Measurements from ENCODE around the gene TOM1.

TOM1 gene

GRCh38 chr22:35352214-35353111 is 52.8 kb downstream of the TOM1 start:
- TF ChIP-seq, protein P1, sequence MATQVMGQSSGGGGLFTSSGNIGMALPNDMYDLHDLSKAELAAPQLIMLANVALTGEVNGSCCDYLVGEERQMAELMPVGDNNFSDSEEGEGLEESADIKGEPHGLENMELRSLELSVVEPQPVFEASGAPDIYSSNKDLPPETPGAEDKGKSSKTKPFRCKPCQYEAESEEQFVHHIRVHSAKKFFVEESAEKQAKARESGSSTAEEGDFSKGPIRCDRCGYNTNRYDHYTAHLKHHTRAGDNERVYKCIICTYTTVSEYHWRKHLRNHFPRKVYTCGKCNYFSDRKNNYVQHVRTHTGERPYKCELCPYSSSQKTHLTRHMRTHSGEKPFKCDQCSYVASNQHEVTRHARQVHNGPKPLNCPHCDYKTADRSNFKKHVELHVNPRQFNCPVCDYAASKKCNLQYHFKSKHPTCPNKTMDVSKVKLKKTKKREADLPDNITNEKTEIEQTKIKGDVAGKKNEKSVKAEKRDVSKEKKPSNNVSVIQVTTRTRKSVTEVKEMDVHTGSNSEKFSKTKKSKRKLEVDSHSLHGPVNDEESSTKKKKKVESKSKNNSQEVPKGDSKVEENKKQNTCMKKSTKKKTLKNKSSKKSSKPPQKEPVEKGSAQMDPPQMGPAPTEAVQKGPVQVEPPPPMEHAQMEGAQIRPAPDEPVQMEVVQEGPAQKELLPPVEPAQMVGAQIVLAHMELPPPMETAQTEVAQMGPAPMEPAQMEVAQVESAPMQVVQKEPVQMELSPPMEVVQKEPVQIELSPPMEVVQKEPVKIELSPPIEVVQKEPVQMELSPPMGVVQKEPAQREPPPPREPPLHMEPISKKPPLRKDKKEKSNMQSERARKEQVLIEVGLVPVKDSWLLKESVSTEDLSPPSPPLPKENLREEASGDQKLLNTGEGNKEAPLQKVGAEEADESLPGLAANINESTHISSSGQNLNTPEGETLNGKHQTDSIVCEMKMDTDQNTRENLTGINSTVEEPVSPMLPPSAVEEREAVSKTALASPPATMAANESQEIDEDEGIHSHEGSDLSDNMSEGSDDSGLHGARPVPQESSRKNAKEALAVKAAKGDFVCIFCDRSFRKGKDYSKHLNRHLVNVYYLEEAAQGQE (IDR thresholded peaks at IDR 0.05; ENCODE audit: insufficient replicate concordance, low read depth): no peak
- TF ChIP-seq GABPA (IDR thresholded peaks at IDR 0.05; ENCODE audit: low read depth): no peak
- TF ChIP-seq CTCF (IDR thresholded peaks at IDR 0.05; ENCODE audit: insufficient read depth, low read length): no peak
- TF ChIP-seq SPI1 (IDR thresholded peaks at IDR 0.05; ENCODE audit: borderline replicate concordance, low read depth): no peak
- TF ChIP-seq POLR2AphosphoS5 (IDR thresholded peaks at IDR 0.05; ENCODE audit: low read depth): no peak
- Histone ChIP-seq H3K27me3 (ENCODE audit: insufficient read depth, poor library complexity, severe bottlenecking) (peaks cover 4% of the 10 kb centered on the region), H3K27ac (replicated peaks) (peak overlapping the region; percentile 26), H3K4me3 (replicated peaks; ENCODE audit: insufficient read depth, low read length) (no peak overlapping the region)
- DNase-seq (ENCODE audit: low read depth in 1 of 2, low spot score in 1 of 2): peak; percentile 46 to 85

DNA sequence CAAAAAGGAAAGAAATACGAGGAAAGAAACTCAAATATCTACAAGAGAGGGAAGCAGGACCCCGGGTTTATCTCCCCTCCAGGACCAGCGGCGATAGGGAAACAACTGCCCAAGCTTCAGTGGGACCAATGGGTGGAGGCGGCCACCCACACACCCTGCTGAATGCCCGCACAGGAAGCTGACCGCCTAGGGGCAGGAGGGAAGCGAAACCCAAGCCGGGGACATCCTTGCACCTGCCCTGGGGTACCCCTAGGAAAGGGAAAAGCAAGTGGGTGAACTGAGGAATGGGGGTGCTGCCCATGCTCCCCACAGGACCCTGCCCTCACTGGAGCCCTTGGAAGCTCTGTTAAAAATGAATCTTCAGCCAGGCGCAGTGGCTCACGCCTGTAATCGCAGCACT is 53.6 kb downstream of the TOM1 start:
- DNase-seq (ENCODE audit: low read depth in 1 of 2, low spot score in 1 of 2): no peak
- TF ChIP-seq, protein P1 (IDR thresholded peaks at IDR 0.05; ENCODE audit: insufficient replicate concordance, low read depth): no peak
- no peak for TF ChIP-seq CTCF (IDR thresholded peaks at IDR 0.05; ENCODE audit: insufficient read depth, low read length)
- no peak for TF ChIP-seq SPI1 (IDR thresholded peaks at IDR 0.05; ENCODE audit: borderline replicate concordance, low read depth)
- TF ChIP-seq POLR2AphosphoS5 (IDR thresholded peaks at IDR 0.05; ENCODE audit: low read depth): no peak
- TF ChIP-seq GABPA (IDR thresholded peaks at IDR 0.05; ENCODE audit: low read depth): no peak
- Histone ChIP-seq H3K27ac (replicated peaks) (peak overlapping the region; percentile 26), H3K27me3 (ENCODE audit: insufficient read depth, poor library complexity, severe bottlenecking) (peaks cover 4% of the 10 kb centered on the region), H3K4me3 (replicated peaks; ENCODE audit: insufficient read depth, low read length) (no peak overlapping the region)

DNA sequence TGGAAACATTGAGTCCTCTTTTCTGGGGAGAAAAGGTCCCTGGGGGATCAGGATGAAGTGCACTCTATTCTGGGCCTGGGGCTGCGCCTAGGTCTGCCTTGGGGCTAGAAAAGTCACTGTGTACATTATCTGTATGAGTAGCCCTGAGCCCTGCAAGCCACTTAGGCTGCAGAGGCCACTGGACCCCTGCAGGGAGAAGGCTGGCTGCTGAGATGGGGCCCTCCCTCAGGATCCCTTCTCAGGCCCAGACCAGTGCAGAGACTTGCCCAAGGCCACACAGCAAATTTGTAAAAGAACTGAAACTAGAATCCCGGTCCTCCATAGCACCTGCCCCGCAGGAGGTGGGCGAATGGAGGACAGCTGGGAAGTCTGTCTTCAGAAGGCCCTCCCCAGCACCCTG is 54.4 kb downstream of the TOM1 start:
- TF ChIP-seq CTCF (IDR thresholded peaks at IDR 0.05; ENCODE audit: insufficient read depth, low read length) (no peak), GABPA (IDR thresholded peaks at IDR 0.05; ENCODE audit: low read depth) (no peak), SPI1 (IDR thresholded peaks at IDR 0.05; ENCODE audit: borderline replicate concordance, low read depth) (no peak), POLR2AphosphoS5 (IDR thresholded peaks at IDR 0.05; ENCODE audit: low read depth) (no peak)
- TF ChIP-seq, protein P1 (IDR thresholded peaks at IDR 0.05; ENCODE audit: insufficient replicate concordance, low read depth): no peak
- Histone ChIP-seq H3K4me3 (replicated peaks; ENCODE audit: insufficient read depth, low read length) (no peak overlapping the region), H3K27ac (replicated peaks) (no peak overlapping the region), H3K27me3 (ENCODE audit: insufficient read depth, poor library complexity, severe bottlenecking) (peaks cover 4% of the 10 kb centered on the region)
- no peak for DNase-seq (ENCODE audit: low read depth in 1 of 2, low spot score in 1 of 2)
